H1 (cell line): ENCODE data around the gene SCNM1. TPM values are rescaled to one million over a fixed set of nuclear protein-coding genes. Genes with fewer than 3 reads are reported as not detected.

Source experiments
- CTCF ChIA-PET: fragments of 300-600 bp; sonication (Branson Sonifier 250); formaldehyde crosslinking; loops from one replicate; lab custom pipeline; 2021; ENCODE audit not compliant: partially characterized antibody; lab: Charles Lee
- POLR2A ChIA-PET: fragments of 300-600 bp; sonication (Branson Sonifier 250); formaldehyde crosslinking; loops from one replicate; lab custom pipeline; 2021; ENCODE audit warnings: inconsistent platforms; ENCODE audit not compliant: partially characterized antibody; lab: Charles Lee
- DNase-seq, 2 experiments: peaks; one replicate each; pipeline versions ENCODE4 v3.0.0 to v3.0.0-alpha.2; 2010 to 2022; ENCODE audit warnings: low spot score in 2 of 2, low read depth in 1 of 2, mixed read lengths in 1 of 2
- FAIRE-seq: peaks from 2 replicates; lab custom pipeline; 2011; peaks lifted over from hg19 to GRCh38; lab: Jason Lieb, UNC
- H2AFZ ChIP-seq: 2 replicates; pipeline ENCODE4 v1.8.1; 2012; ENCODE audit warnings: low read length, inconsistent platforms
- H2AK5ac ChIP-seq: 2 replicates; pipeline ENCODE4 v1.6.1; 2013; ENCODE audit warnings: low read depth, low read length
- H2BK120ac ChIP-seq: replicated peaks from 2 replicates; pipeline ENCODE3; 2013; ENCODE audit warnings: low read depth, low read length, inconsistent platforms
- H2BK12ac ChIP-seq: 2 replicates; pipeline ENCODE4 v1.6.1; 2013; ENCODE audit warnings: low read depth, low read length
- H2BK15ac ChIP-seq: 2 replicates; pipeline ENCODE4 v1.6.1; 2013; ENCODE audit warnings: low read length
- H2BK20ac ChIP-seq: 2 replicates; pipeline ENCODE4 v1.6.1; 2013; ENCODE audit warnings: low read length
- H2BK5ac ChIP-seq: 2 replicates; pipeline ENCODE4 v1.6.1; 2013; ENCODE audit warnings: low read depth, low read length
- H3K14ac ChIP-seq: 2 replicates; pipeline ENCODE4 v1.6.1; 2013; ENCODE audit warnings: inconsistent platforms; ENCODE audit not compliant: insufficient read length
- H3K18ac ChIP-seq: 2 replicates; pipeline ENCODE4 v1.6.1; 2013; ENCODE audit warnings: low read length; ENCODE audit errors: extremely low read depth
- H3K23ac ChIP-seq: 2 replicates; pipeline ENCODE4 v1.6.1; 2013; ENCODE audit warnings: inconsistent platforms; ENCODE audit not compliant: insufficient read length
- H3K23me2 ChIP-seq: 2 replicates; pipeline ENCODE4 v1.6.1; 2013; ENCODE audit warnings: low read depth, low read length
- H3K27ac ChIP-seq: 2 replicates; pipeline ENCODE4 v1.6.1; 2011; ENCODE audit warnings: low read depth, low read length, inconsistent platforms
- H3K27me3 ChIP-seq, 4 experiments: replicated peaks in 1 of 4; 1 replicate in 1 of 4; 2 replicates in 3 of 4; pipeline versions ENCODE4 v1.6.1 to v1.8.1; 2011 to 2013; ENCODE audit warnings: low read length in 3 of 4, mild to moderate bottlenecking in 3 of 4, inconsistent platforms in 2 of 4, mixed read lengths in 2 of 4, moderate library complexity in 1 of 4; ENCODE audit not compliant: control insufficient read depth in 3 of 4, insufficient read depth in 3 of 4; ENCODE audit errors: extremely low read depth in 1 of 4
- H3K36me3 ChIP-seq, 4 experiments: 2 replicates each; pipeline versions ENCODE4 v1.6.1 to v1.8.1; 2011 to 2013; ENCODE audit warnings: mild to moderate bottlenecking in 4 of 4, low read length in 3 of 4, moderate library complexity in 2 of 4, control low read depth in 1 of 4, inconsistent platforms in 1 of 4; ENCODE audit not compliant: insufficient read depth in 4 of 4, control insufficient read depth in 2 of 4
- H3K4ac ChIP-seq: replicated peaks from 2 replicates; pipeline ENCODE3; 2013; ENCODE audit warnings: low read length, low read depth, mixed read lengths, inconsistent platforms; ENCODE audit not compliant: insufficient read length
- H3K4me1 ChIP-seq, 4 experiments: replicated peaks in 1 of 4; 1 replicate in 1 of 4; 2 replicates in 3 of 4; pipeline versions ENCODE4 v1.6.1 to v1.8.1; 2011 to 2013; ENCODE audit warnings: low read length in 3 of 4, inconsistent platforms in 2 of 4, mixed read lengths in 1 of 4; ENCODE audit not compliant: insufficient read depth in 4 of 4, control insufficient read depth in 3 of 4
- H3K4me2 ChIP-seq, 2 experiments: 2 replicates each; pipeline versions ENCODE4 v1.6.1 to v1.8.1; 2011 to 2013; ENCODE audit warnings: low read depth in 2 of 2, low read length in 2 of 2, control low read depth in 1 of 2, inconsistent platforms in 1 of 2, mild to moderate bottlenecking in 1 of 2; ENCODE audit not compliant: insufficient read depth in 1 of 2
- H3K4me3 ChIP-seq, 4 experiments: fragments of 200-600, 300-600 bp in 1 of 4; sonication (generic), shearing (Covaris generic), sonication (Bioruptor Twin) in 1 of 4; 2 replicates each; pipeline versions ENCODE4 v1.5.1 to v1.8.1; 2011 to 2016; ENCODE audit warnings: low read length in 4 of 4, low read depth in 3 of 4, control low read depth in 2 of 4, inconsistent platforms in 2 of 4, mild to moderate bottlenecking in 2 of 4, mixed read lengths in 1 of 4, moderate library complexity in 1 of 4; ENCODE audit not compliant: insufficient read depth in 2 of 4; ENCODE audit errors: extremely low read depth in 1 of 4
- H3K56ac ChIP-seq: replicated peaks from 2 replicates; pipeline ENCODE3; 2013; ENCODE audit warnings: low read depth, mild to moderate bottlenecking, mixed read lengths, low read length, inconsistent platforms; ENCODE audit not compliant: insufficient read length
- H3K79me1 ChIP-seq: 2 replicates; pipeline ENCODE4 v1.6.1; 2013; ENCODE audit warnings: low read depth, low read length, control low read depth
- H3K79me2 ChIP-seq, 2 experiments: 2 replicates each; pipeline versions ENCODE4 v1.6.1 to v1.8.1; 2012 to 2013; ENCODE audit warnings: low read length in 2 of 2, mild to moderate bottlenecking in 2 of 2, inconsistent platforms in 1 of 2; ENCODE audit not compliant: insufficient read depth in 2 of 2, control insufficient read depth in 1 of 2
- H3K9ac ChIP-seq, 4 experiments: replicated peaks in 1 of 4; 1 replicate in 1 of 4; 2 replicates in 3 of 4; pipeline versions ENCODE4 v1.6.1 to v1.8.1; 2011 to 2013; ENCODE audit warnings: low read depth in 3 of 4, low read length in 3 of 4, control low read depth in 2 of 4, mild to moderate bottlenecking in 2 of 4, moderate library complexity in 2 of 4, inconsistent platforms in 1 of 4; ENCODE audit errors: extremely low read depth in 1 of 4
- H3K9me3 ChIP-seq, 2 experiments: 2 replicates each; pipeline versions ENCODE4 v1.6.1 to v1.8.1; 2012 to 2013; ENCODE audit warnings: mild to moderate bottlenecking in 2 of 2, moderate library complexity in 2 of 2, control low read depth in 1 of 2, inconsistent platforms in 1 of 2, low read depth in 1 of 2, low read length in 1 of 2, mixed read lengths in 1 of 2; ENCODE audit not compliant: insufficient read depth in 2 of 2
- H4K20me1 ChIP-seq, 2 experiments: replicated peaks in 1 of 2; 2 replicates each; pipeline versions ENCODE3 to v1.8.1; 2011 to 2013; ENCODE audit warnings: inconsistent platforms in 2 of 2, low read length in 2 of 2, mild to moderate bottlenecking in 1 of 2; ENCODE audit not compliant: insufficient read depth in 2 of 2, control insufficient read depth in 1 of 2
- H4K5ac ChIP-seq: 2 replicates; pipeline ENCODE4 v1.6.1; 2013; ENCODE audit warnings: low read length, low read depth, mixed read lengths, inconsistent platforms; ENCODE audit not compliant: insufficient read length
- H4K8ac ChIP-seq: 2 replicates; pipeline ENCODE4 v1.8.0; 2013; ENCODE audit warnings: mild to moderate bottlenecking, moderate library complexity, low read length, inconsistent platforms; ENCODE audit not compliant: insufficient read depth; ENCODE audit errors: extremely low read depth
- H4K91ac ChIP-seq: replicated peaks from 2 replicates; pipeline ENCODE3; 2013; ENCODE audit warnings: low read length, mixed read lengths, inconsistent platforms; ENCODE audit not compliant: insufficient read length
- HDAC2 ChIP-seq, 2 experiments: fragments of 300-600 bp in 1 of 2; sonication (generic) in 1 of 2; IDR thresholded peaks; 2 replicates each; pipeline ENCODE4 v1.6.1; 2011 to 2012; ENCODE audit warnings: low read depth in 2 of 2, low read length in 2 of 2, mild to moderate bottlenecking in 2 of 2, moderate library complexity in 2 of 2, borderline replicate concordance in 1 of 2, inconsistent platforms in 1 of 2
- KDM5A ChIP-seq: fragments of 200-600 bp; IDR thresholded peaks from 2 replicates; pipeline ENCODE4 v1.7.1; 2012; ENCODE audit warnings: mild to moderate bottlenecking, low read length, inconsistent platforms, mixed read lengths
- RAD21 ChIP-seq, 2 experiments: IDR thresholded peaks in 1 of 2; conservative IDR thresholded peaks in 1 of 2; 2 replicates each; pipeline ENCODE4 v1.6.1; 2011; ENCODE audit warnings: low read depth in 2 of 2, low read length in 2 of 2, improper control_type of control experiment in 1 of 2, inconsistent platforms in 1 of 2, mild to moderate bottlenecking in 1 of 2, moderate library complexity in 1 of 2
- RBBP5 ChIP-seq: IDR thresholded peaks from 2 replicates; pipeline ENCODE4 v1.7.1; 2012; ENCODE audit warnings: low read depth, mild to moderate bottlenecking, inconsistent platforms, low read length, moderate library complexity, borderline replicate concordance
- RFX5 ChIP-seq: IDR thresholded peaks from 2 replicates; pipeline ENCODE4 v1.6.1; 2011; ENCODE audit warnings: low read depth, low read length, improper control_type of control experiment, borderline replicate concordance
- RNF2 ChIP-seq: fragments of 200-900, 300-1000 bp; sonication (generic); IDR thresholded peaks from 2 replicates; pipeline ENCODE4 v1.7.1; 2016; ENCODE audit warnings: borderline replicate concordance, low read depth, mild to moderate bottlenecking, antibody characterized with exemption, low read length; ENCODE audit not compliant: poor library complexity, severe bottlenecking; ENCODE audit errors: missing control alignments
- TBP ChIP-seq: IDR thresholded peaks from 2 replicates; pipeline ENCODE4 v1.6.1; 2011; ENCODE audit warnings: low read depth, low read length, improper control_type of control experiment
- TEAD4 ChIP-seq: IDR thresholded peaks from 2 replicates; pipeline ENCODE4 v1.6.1; 2012; ENCODE audit warnings: low read depth, low read length, inconsistent platforms, mixed read lengths
- YY1 ChIP-seq: IDR thresholded peaks from 2 replicates; pipeline ENCODE4 v1.6.1; 2011; ENCODE audit warnings: low read depth, mild to moderate bottlenecking, low read length
- WGBS, 2 experiments: shearing (Covaris generic) in 1 of 2; methylation state at CpG; one replicate each; pipeline versions ENCODE4 v1.1.6 to v1.1.7; 2013 to 2015; ENCODE audit warnings: low lambda C conversion rate in 2 of 2, mixed read lengths in 2 of 2, inconsistent platforms in 1 of 2, low coverage in 1 of 2, missing lambda C conversion rate in 1 of 2; ENCODE audit not compliant: insufficient replicate concordance in 2 of 2, insufficient coverage in 1 of 2, insufficient read length in 1 of 2; ENCODE audit errors: extremely low coverage in 1 of 2, missing lambda C conversion rate in 1 of 2; 5-methylcytosine and 5-hydroxymethylcytosine counted together
- polyA plus RNA-seq, 7 experiments: library from polyadenylated mRNA; depleted of rRNA in 3 of 7; stranded (reverse) in 5 of 7; unstranded in 2 of 7; fragments of >200 nt in 5 of 7; fragments of 200-250 nt in 2 of 7; gene quantifications; 1 replicate in 5 of 7; 2 replicates in 1 of 7; 4 replicates in 1 of 7; pipeline versions ENCODE4 v1.2.1 to v1.2.3, GENCODE V29; 2011 to 2013; ENCODE audit warnings: missing spikeins in 2 of 7, mixed read lengths in 2 of 7
- total RNA-seq: library from RNA; stranded (reverse); fragmentation: NEBNext Ultra II Directional; extraction: Animal tissue kit (Norgen Biotek cat#: 25700); gene quantifications from 2 replicates; pipeline ENCODE4 v1.2.1, GENCODE V29; 2021
- TF ChIP-seq, protein P1 (sequence below), 3 experiments: IDR thresholded peaks; 1 replicate in 2 of 3; 2 replicates in 1 of 3; pipeline versions ENCODE4 v1.5.1 to v1.6.1; 2011; ENCODE audit warnings: low read length in 3 of 3, mild to moderate bottlenecking in 3 of 3, inconsistent platforms in 2 of 3, low read depth in 1 of 3, moderate library complexity in 1 of 3; ENCODE audit not compliant: insufficient read depth in 1 of 3; ENCODE audit errors: control extremely low read depth in 1 of 3

SCNM1 gene
- total and polyA plus RNA-seq, 2 of the 8 experiments (the other 6 are each of a cell fraction or from before 2014, with no cell fraction given), result 13.6 to 46.2 TPM

DNA sequence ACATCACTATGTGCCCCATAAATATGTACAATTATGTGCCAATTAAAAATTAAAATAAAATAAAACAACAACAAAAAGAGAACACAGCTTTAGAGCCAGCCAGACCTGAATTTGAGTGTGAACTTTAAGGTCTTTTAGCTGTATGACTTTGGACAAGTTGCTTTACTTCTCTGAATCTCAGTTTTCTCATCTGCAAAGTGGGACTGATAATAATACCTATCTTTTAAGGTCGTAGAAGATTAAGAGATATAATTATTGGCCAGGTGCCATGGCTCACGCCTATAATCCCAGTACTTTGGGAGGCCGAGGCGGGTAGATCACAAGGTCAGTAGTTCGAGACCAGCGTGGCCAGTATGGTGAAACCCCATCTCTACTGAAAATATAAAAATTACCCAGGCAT is 27.4 kb downstream of the SCNM1 start:
- Histone ChIP-seq H3K79me2 (peaks cover 7 to 14% of the 10 kb centered on the region in 2 experiments; a peak in 3 of 4 replicates), H3K23ac (no peak overlapping the region), H2BK20ac (no peak overlapping the region), H4K8ac (no peak overlapping the region), H2AK5ac (no peak overlapping the region), H2BK15ac (no peak overlapping the region), H3K27me3 (no peaks in the 10 kb centered on the region), H3K4me3 (no peak overlapping the region), H3K9ac (no peak overlapping the region), H3K27ac (no peak overlapping the region), H3K9me3 (no peaks in the 10 kb centered on the region), H4K91ac (no peak overlapping the region), H3K4me1 (peaks cover 0 to 4% (median 2%) of the 10 kb centered on the region in 4 experiments; a peak in 3 of 7 replicates), H4K5ac (no peak overlapping the region), H3K14ac (no peak overlapping the region), H4K20me1 (no peaks in the 10 kb centered on the region), H2BK12ac (no peak overlapping the region), H2AFZ (no peak overlapping the region), H3K4me2 (no peak overlapping the region), H3K18ac (no peak overlapping the region), H3K79me1 (peaks cover 3% of the 10 kb centered on the region; the same call in 1 of the 2 replicates), H3K4ac (no peak overlapping the region), H3K36me3 (no peaks in the 10 kb centered on the region), H2BK5ac (no peak overlapping the region), H3K56ac (no peak overlapping the region), H3K23me2 (peaks cover 5% of the 10 kb centered on the region; the same call in 1 of the 2 replicates), H2BK120ac (no peak overlapping the region)
- DNase-seq (no peak), FAIRE-seq (no peak)
- ChIA-PET POLR2A (no interaction called here), CTCF (interaction anchor here (0.6 to 1.2 kb wide), 2 partner anchors 59 to 728 kb away, joined by 3 to 4 read pairs; no protein-coding TSS in a partner anchor)
- 94% methylated on average over 6 of the region's 6 CpGs; no CpG with 5 or more reads in 1 of the 2 experiments for whole genome bisulfite sequencing, 2 experiments
- TF ChIP-seq KDM5A, result no peak
- TF ChIP-seq HDAC2 (IDR thresholded peaks at IDR 0.05; ENCODE audit: borderline replicate concordance in 1 of 2, low read depth in 2 of 2, low read length in 2 of 2), result no peak
- TF ChIP-seq RBBP5, result no peak
- no peak for TF ChIP-seq RNF2
- no peak for TF ChIP-seq RFX5
- no peak for TF ChIP-seq YY1
- no peak for TF ChIP-seq TBP
- TF ChIP-seq RAD21 (IDR thresholded peaks at IDR 0.05 in 1 of 2, conservative IDR thresholded peaks at IDR 0.05 in 1 of 2; ENCODE audit: low read depth in 2 of 2, low read length in 2 of 2), result no peak
- TF ChIP-seq TEAD4, result no peak
- TF ChIP-seq, protein P1, sequence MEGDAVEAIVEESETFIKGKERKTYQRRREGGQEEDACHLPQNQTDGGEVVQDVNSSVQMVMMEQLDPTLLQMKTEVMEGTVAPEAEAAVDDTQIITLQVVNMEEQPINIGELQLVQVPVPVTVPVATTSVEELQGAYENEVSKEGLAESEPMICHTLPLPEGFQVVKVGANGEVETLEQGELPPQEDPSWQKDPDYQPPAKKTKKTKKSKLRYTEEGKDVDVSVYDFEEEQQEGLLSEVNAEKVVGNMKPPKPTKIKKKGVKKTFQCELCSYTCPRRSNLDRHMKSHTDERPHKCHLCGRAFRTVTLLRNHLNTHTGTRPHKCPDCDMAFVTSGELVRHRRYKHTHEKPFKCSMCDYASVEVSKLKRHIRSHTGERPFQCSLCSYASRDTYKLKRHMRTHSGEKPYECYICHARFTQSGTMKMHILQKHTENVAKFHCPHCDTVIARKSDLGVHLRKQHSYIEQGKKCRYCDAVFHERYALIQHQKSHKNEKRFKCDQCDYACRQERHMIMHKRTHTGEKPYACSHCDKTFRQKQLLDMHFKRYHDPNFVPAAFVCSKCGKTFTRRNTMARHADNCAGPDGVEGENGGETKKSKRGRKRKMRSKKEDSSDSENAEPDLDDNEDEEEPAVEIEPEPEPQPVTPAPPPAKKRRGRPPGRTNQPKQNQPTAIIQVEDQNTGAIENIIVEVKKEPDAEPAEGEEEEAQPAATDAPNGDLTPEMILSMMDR (IDR thresholded peaks at IDR 0.05; ENCODE audit: control extremely low read depth in 1 of 3, insufficient read depth in 1 of 3, low read depth in 1 of 3, low read length in 3 of 3), result no peak
